A673 (cell line): ENCODE data around the gene XYLT2. TPM values are rescaled to one million over a fixed set of nuclear protein-coding genes. Genes with fewer than 3 reads are reported as not detected.

Source experiments
- BruUV-seq: library from RNA; stranded (reverse); fragments of 400-500 nt; replicated peaks from 2 replicates; lab custom pipeline; 2021; lab: Mats Ljungman, UMichigan
- CTCF ChIA-PET: fragments of 300-600 bp; sonication (Branson Sonifier 250); formaldehyde crosslinking; loops from one replicate; lab custom pipeline; 2022; ENCODE audit warnings: antibody characterized with exemption; lab: Charles Lee
- POLR2A ChIA-PET: fragments of 300-600 bp; sonication (Branson Sonifier 250); formaldehyde crosslinking; loops from one replicate; lab custom pipeline; 2022; ENCODE audit warnings: antibody characterized with exemption; ENCODE audit not compliant: low non-redundant PET; lab: Charles Lee
- DNase-seq: peaks from one replicate; pipeline ENCODE4 v3.0.0-alpha.2; 2015; ENCODE audit warnings: low spot score
- H3K27ac ChIP-seq: fragments of 200-600 bp; sonication (generic); 2 replicates; pipeline ENCODE4 v1.5.1; 2016; ENCODE audit warnings: mixed run types, low read depth, mild to moderate bottlenecking, mixed read lengths, antibody characterized with exemption, low read length; ENCODE audit not compliant: poor library complexity, severe bottlenecking
- H3K27me3 ChIP-seq: fragments of 200-600 bp; sonication (generic); replicated peaks from 2 replicates; pipeline ENCODE4 v1.6.1; 2017; ENCODE audit warnings: mixed run types, low read depth, mild to moderate bottlenecking, mixed read lengths, antibody characterized with exemption, low read length; ENCODE audit not compliant: insufficient read depth, poor library complexity
- H3K36me3 ChIP-seq: fragments of 200-600 bp; sonication (generic); 2 replicates; pipeline ENCODE4 v1.6.1; 2016; ENCODE audit warnings: mixed run types, mild to moderate bottlenecking, mixed read lengths, antibody characterized with exemption, low read length; ENCODE audit not compliant: insufficient read depth, poor library complexity, severe bottlenecking
- H3K4me1 ChIP-seq: fragments of 200-600 bp; sonication (generic); 2 replicates; pipeline ENCODE4 v1.6.1; 2017; ENCODE audit warnings: mixed run types, mild to moderate bottlenecking, mixed read lengths, antibody characterized with exemption, low read length; ENCODE audit not compliant: insufficient read depth, poor library complexity, severe bottlenecking
- H3K4me3 ChIP-seq: fragments of 200-600 bp; sonication (generic); 2 replicates; pipeline ENCODE4 v1.5.1; 2016; ENCODE audit warnings: low read depth, mixed run types, mild to moderate bottlenecking, mixed read lengths, low read length; ENCODE audit not compliant: poor library complexity, severe bottlenecking
- H3K9me3 ChIP-seq: fragments of 200-600 bp; sonication (generic); 2 replicates; pipeline ENCODE4 v1.6.1; 2016; ENCODE audit warnings: mixed run types, low read depth, mild to moderate bottlenecking, mixed read lengths, antibody characterized with exemption, low read length; ENCODE audit not compliant: poor library complexity, severe bottlenecking
- CTCF ChIP-seq: fragments of 300-800, 200-600 bp; sonication (generic); conservative IDR thresholded peaks from 2 replicates; pipeline ENCODE4 v1.5.1; 2017; ENCODE audit warnings: low read depth, mild to moderate bottlenecking, antibody characterized with exemption, low read length, moderate library complexity, mixed read lengths
- EZH2 ChIP-seq: fragments of 200-600 bp; sonication (generic); IDR thresholded peaks from 2 replicates; pipeline ENCODE4 v1.6.1; 2017; ENCODE audit warnings: borderline replicate concordance, low read depth, mild to moderate bottlenecking, mixed read lengths, antibody characterized with exemption, low read length; ENCODE audit not compliant: poor library complexity, severe bottlenecking
- intact Hi-C: fragments of 100-400 bp; cut with micrococcal nuclease; formaldehyde crosslinking; loops from one replicate; pipeline ENCODE4 v1.10.0; 2022; ENCODE audit not compliant: unreplicated experiment
- total RNA-seq: library from RNA; stranded (reverse); gene quantifications from 2 replicates; pipeline ENCODE4 v1.2.3, GENCODE V29; 2021

XYLT2 gene
- total RNA-seq, 1 experiment from 2014 or later: 15.8 TPM

- TF ChIP-seq EZH2 (no peak), CTCF (no peak)
- no peak overlapping the region for H3K27ac ChIP-seq
- DNase-seq: no peak
- H3K4me1 ChIP-seq: peaks cover 9% of the 10 kb centered on the region
- ChIA-PET CTCF (interaction anchor here (1.1 kb wide), 1 partner anchor 134 kb away, joined by 8 read pairs; no protein-coding TSS in a partner anchor), POLR2A (interaction anchor here (0.6 kb wide), 1 partner anchor 94 kb away, joined by 3 read pairs; no protein-coding TSS in a partner anchor)
- no peak overlapping the region for H3K4me3 ChIP-seq
- intact Hi-C loops: no loop called here
- no peaks in the 10 kb centered on the region for H3K36me3 ChIP-seq
- no peaks in the 10 kb centered on the region for H3K9me3 ChIP-seq
- H3K27me3 ChIP-seq: peaks cover 13% of the 10 kb centered on the region
- no TSS peak for BruUV-seq
Measured at GRCh38 chr17:50303596-50303995, 42.3 kb upstream of the XYLT2 start.

DNA sequence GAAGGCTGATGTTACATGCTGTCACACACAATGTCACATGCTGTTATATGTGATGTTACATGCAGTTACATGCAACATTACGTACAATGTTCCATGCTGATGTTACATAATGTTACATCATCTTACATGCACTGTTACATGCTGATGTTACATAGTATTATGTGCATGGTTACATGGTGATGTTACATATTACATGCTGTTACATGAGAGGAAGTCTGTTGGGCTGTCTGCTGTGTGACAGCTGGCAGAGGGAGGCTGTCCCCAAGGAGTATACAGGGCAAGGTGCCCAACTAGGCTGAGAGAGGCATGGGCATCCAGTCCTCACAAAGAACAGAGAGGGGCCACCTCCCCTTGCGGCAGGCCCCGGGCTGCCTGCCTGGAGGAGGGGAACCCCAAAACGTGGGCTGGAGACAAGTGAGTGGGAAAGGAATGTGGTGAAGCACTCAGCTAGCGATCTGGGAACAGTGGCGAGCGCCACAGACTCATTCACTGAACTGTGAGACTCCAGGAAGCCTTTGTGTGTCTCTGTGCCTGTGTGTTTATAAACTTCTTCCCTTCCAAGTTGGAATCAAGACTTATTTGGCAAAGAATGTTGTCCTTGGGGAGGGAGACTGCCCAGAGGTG, 41.0 kb upstream of the XYLT2 start:
- Histone ChIP-seq H3K9me3 (no peaks in the 10 kb centered on the region), H3K27me3 (peaks cover 23% of the 10 kb centered on the region), H3K36me3 (no peaks in the 10 kb centered on the region), H3K27ac (no peak overlapping the region), H3K4me1 (peaks cover 9% of the 10 kb centered on the region), H3K4me3 (no peak overlapping the region)
- no peak for TF ChIP-seq EZH2
- TF ChIP-seq CTCF: no peak
- CTCF ChIA-PET: no interaction called here
- DNase-seq: no peak
- POLR2A ChIA-PET: no interaction called here
- no TSS peak for BruUV-seq
- intact Hi-C loops: no loop called here

DNA sequence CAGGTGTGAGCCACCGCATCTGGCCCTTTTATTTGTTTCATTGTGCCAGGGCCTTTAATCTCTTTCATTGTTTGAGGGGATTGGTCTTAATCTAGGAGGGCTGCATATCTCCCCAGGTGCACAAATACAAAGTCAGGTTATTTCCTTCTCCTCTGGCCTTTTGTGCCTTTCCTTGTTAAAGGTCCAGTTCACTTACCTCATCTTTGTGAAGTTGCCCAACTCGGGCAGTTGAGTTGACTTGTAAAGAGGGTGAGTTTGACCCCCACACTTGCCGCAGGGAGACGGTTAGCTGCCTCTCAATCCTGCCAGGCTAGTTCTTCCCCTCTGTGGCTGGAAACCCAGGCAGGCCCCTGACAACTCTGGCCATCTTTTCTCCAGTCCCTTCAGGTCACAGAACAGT, 38.3 kb upstream of the XYLT2 start:
- Histone ChIP-seq H3K27ac (no peak overlapping the region), H3K4me3 (no peak overlapping the region), H3K27me3 (peaks cover 49% of the 10 kb centered on the region), H3K4me1 (peaks cover 9% of the 10 kb centered on the region), H3K36me3 (no peaks in the 10 kb centered on the region), H3K9me3 (no peaks in the 10 kb centered on the region)
- POLR2A ChIA-PET: no interaction called here
- intact Hi-C loops: no loop called here
- DNase-seq: no peak
- TF ChIP-seq CTCF (no peak), EZH2 (no peak)
- CTCF ChIA-PET: no interaction called here
- BruUV-seq: no TSS peak
